SK-N-SH (cell line): ENCODE results near the gene PATE1. TPM values are rescaled to one million over a fixed set of nuclear protein-coding genes. Genes with fewer than 3 reads are reported as not detected.

Experiments used
- CTCF ChIA-PET: fragments of 300-600, 350-600 bp; formaldehyde crosslinking; extraction: SDS; loops from one replicate; lab custom pipeline; 2021; lab: Yijun Ruan, JAX
- POLR2A ChIA-PET: fragments of 350-600 bp; sonication (Branson Sonifier 250); formaldehyde crosslinking; extraction: SDS; loops from one replicate; lab custom pipeline; 2020; ENCODE audit warnings: antibody characterized with exemption, inconsistent platforms; lab: Yijun Ruan, JAX
- DNase-seq: peaks from one replicate; pipeline ENCODE4 v3.0.0; 2012
- H2AFZ ChIP-seq: fragments of 200-600 bp; sonication (generic); 2 replicates; pipeline ENCODE4 v1.8.1; 2016; ENCODE audit warnings: antibody characterized with exemption, mild to moderate bottlenecking, low read depth
- H3F3A ChIP-seq: fragments of 200-600 bp; sonication (generic); replicated peaks from 2 replicates; pipeline ENCODE3; 2016; ENCODE audit warnings: antibody characterized with exemption, mild to moderate bottlenecking; ENCODE audit not compliant: insufficient read depth
- H3K27ac ChIP-seq, 2 experiments: fragments of 200-500 bp in 1 of 2; fragments of 200-600 bp in 1 of 2; sonication (Bioruptor generic) in 1 of 2; sonication (generic), shearing (Covaris generic) in 1 of 2; 2 replicates each; pipeline versions ENCODE4 v1.5.1 to v1.6.1; 2014 to 2016; ENCODE audit warnings: low read depth in 2 of 2, inconsistent platforms in 1 of 2, low read length in 1 of 2, mild to moderate bottlenecking in 1 of 2, mixed read lengths in 1 of 2
- H3K27me3 ChIP-seq: fragments of 200-600 bp; sonication (generic), shearing (Covaris generic); 2 replicates; pipeline ENCODE4 v1.6.1; 2016; ENCODE audit warnings: mixed run types; ENCODE audit not compliant: insufficient read depth
- H3K36me3 ChIP-seq, 2 experiments: fragments of 200-500 bp in 1 of 2; fragments of 200-600 bp in 1 of 2; sonication (Bioruptor generic) in 1 of 2; sonication (generic) in 1 of 2; replicated peaks in 1 of 2; 2 replicates each; pipeline versions ENCODE3 to v1.5.1; 2014 to 2016; ENCODE audit warnings: low read length in 1 of 2, mild to moderate bottlenecking in 1 of 2; ENCODE audit not compliant: insufficient read depth in 2 of 2, control insufficient read depth in 1 of 2
- H3K4me1 ChIP-seq, 2 experiments: fragments of 200-500 bp in 1 of 2; fragments of 200-600 bp in 1 of 2; sonication (Bioruptor generic) in 1 of 2; sonication (generic), shearing (Covaris generic) in 1 of 2; 2 replicates each; pipeline versions ENCODE4 v1.5.1 to v1.6.1; 2014 to 2016; ENCODE audit warnings: low read depth in 1 of 2, low read length in 1 of 2, mixed run types in 1 of 2; ENCODE audit not compliant: insufficient read depth in 2 of 2, control insufficient read depth in 1 of 2
- H3K4me2 ChIP-seq: fragments of 200-600 bp; sonication (generic), shearing (Covaris generic); 2 replicates; pipeline ENCODE4 v1.6.1; 2017; ENCODE audit warnings: mixed run types
- H3K4me3 ChIP-seq, 2 experiments: fragments of 200-500 bp in 1 of 2; fragments of 200-600 bp in 1 of 2; sonication (Bioruptor generic) in 1 of 2; sonication (generic), shearing (Covaris generic) in 1 of 2; 2 replicates each; pipeline versions ENCODE4 v1.5.1 to v1.8.1; 2014 to 2016; ENCODE audit warnings: low read depth in 2 of 2, inconsistent platforms in 1 of 2, low read length in 1 of 2, mild to moderate bottlenecking in 1 of 2, mixed read lengths in 1 of 2, moderate library complexity in 1 of 2
- H3K79me2 ChIP-seq: fragments of 200-600 bp; sonication (generic); 2 replicates; pipeline ENCODE4 v1.8.1; 2017; ENCODE audit warnings: mild to moderate bottlenecking; ENCODE audit not compliant: insufficient read depth
- H3K9ac ChIP-seq: fragments of 200-600 bp; sonication (generic); 2 replicates; pipeline ENCODE4 v1.6.1; 2017; ENCODE audit warnings: mixed run types
- H3K9me2 ChIP-seq: fragments of 200-600 bp; sonication (generic); 2 replicates; pipeline ENCODE4 v1.6.1; 2017; ENCODE audit warnings: mixed run types
- H3K9me3 ChIP-seq: fragments of 200-600 bp; sonication (generic); 2 replicates; pipeline ENCODE4 v1.6.1; 2017; ENCODE audit warnings: mixed run types, mild to moderate bottlenecking, moderate library complexity
- H4K20me1 ChIP-seq: fragments of 200-600 bp; sonication (generic); 2 replicates; pipeline ENCODE4 v1.6.1; 2017; ENCODE audit warnings: mild to moderate bottlenecking, mixed run types; ENCODE audit not compliant: insufficient read depth
- CHD2 ChIP-seq: fragments of 150-350 bp; IDR thresholded peaks from 2 replicates; pipeline ENCODE4 v1.6.1; 2018; ENCODE audit warnings: low read length; ENCODE audit not compliant: partially characterized antibody
- ELF1 ChIP-seq: IDR thresholded peaks from 2 replicates; pipeline ENCODE4 v1.4.0; 2012
- GABPA ChIP-seq: IDR thresholded peaks from 2 replicates; pipeline ENCODE4 v1.4.0; 2012; ENCODE audit warnings: low read depth, mild to moderate bottlenecking
- IRF3 ChIP-seq: fragments of 150-350 bp; IDR thresholded peaks from 2 replicates; pipeline ENCODE4 v1.6.1; 2016; ENCODE audit warnings: mild to moderate bottlenecking, low read depth, low read length
- MXI1 ChIP-seq: IDR thresholded peaks from 2 replicates; pipeline ENCODE4 v1.6.1; 2012; ENCODE audit warnings: mild to moderate bottlenecking, low read depth, low read length, improper control_type of control experiment
- NFIC ChIP-seq: IDR thresholded peaks from 2 replicates; pipeline ENCODE4 v1.4.0; 2012; ENCODE audit warnings: borderline replicate concordance
- NRF1 ChIP-seq: IDR thresholded peaks from 2 replicates; pipeline ENCODE4 v1.6.1; 2012; ENCODE audit warnings: low read depth, mild to moderate bottlenecking, low read length
- PBX3 ChIP-seq: IDR thresholded peaks from 2 replicates; pipeline ENCODE4; 2012
- RAD21 ChIP-seq: IDR thresholded peaks from 2 replicates; pipeline ENCODE4 v1.6.1; 2012; ENCODE audit warnings: mild to moderate bottlenecking, low read length
- REST ChIP-seq: IDR thresholded peaks from 2 replicates; pipeline ENCODE4 v1.6.1; 2012; ENCODE audit warnings: mild to moderate bottlenecking, low read depth, low read length, moderate library complexity
- RFX5 ChIP-seq: IDR thresholded peaks from 2 replicates; pipeline ENCODE4 v1.6.1; 2012; ENCODE audit warnings: mild to moderate bottlenecking, improper control_type of control experiment, low read length
- TAF1 ChIP-seq: IDR thresholded peaks from 2 replicates; pipeline ENCODE4 v1.6.1; 2012; ENCODE audit warnings: low read depth, mild to moderate bottlenecking, low read length, moderate library complexity, borderline replicate concordance
- TCF12 ChIP-seq: IDR thresholded peaks from 2 replicates; pipeline ENCODE4 v1.4.0; 2012
- USF1 ChIP-seq: IDR thresholded peaks from 2 replicates; pipeline ENCODE4 v1.4.0; 2012; ENCODE audit warnings: low read depth, borderline replicate concordance
- USF2 ChIP-seq: fragments of 150-350 bp; IDR thresholded peaks from 2 replicates; pipeline ENCODE4 v1.6.1; 2017; ENCODE audit warnings: antibody characterized with exemption, low read length, low read depth, borderline replicate concordance
- YY1 ChIP-seq: IDR thresholded peaks from 2 replicates; pipeline ENCODE4 v1.4.0; 2012; ENCODE audit warnings: low read depth, mild to moderate bottlenecking
- WGBS: methylation state at CpG from one replicate; pipeline ENCODE4 v1.1.6; 2017; ENCODE audit warnings: low lambda C conversion rate; 5-methylcytosine and 5-hydroxymethylcytosine counted together
- polyA plus RNA-seq, 3 experiments: library from polyadenylated mRNA; depleted of rRNA; stranded (reverse); fragments of >200 nt; gene quantifications; 2 replicates each; pipeline ENCODE4 v1.2.3, GENCODE V29; 2012

Gene PATE1
- polyA plus RNA-seq, 1 of the 3 experiments (the other 2 are of a cell fraction), result not detected

GRCh38 chr11:125768336-125769046 lies 22.4 kb downstream of the PATE1 start:
- no peaks in the 10 kb centered on the region for H3K36me3 ChIP-seq
- ChIA-PET POLR2A (no interaction called here), CTCF (no interaction called here)
- H3K27me3 ChIP-seq, result no peaks in the 10 kb centered on the region
- H3K4me2 ChIP-seq, result no peak overlapping the region
- H3K27ac ChIP-seq, result no peak overlapping the region
- no peaks in the 10 kb centered on the region for H3K9me3 ChIP-seq
- H3K9me2 ChIP-seq, result no peaks in the 10 kb centered on the region
- no peak overlapping the region for H3K9ac ChIP-seq
- H3F3A ChIP-seq, result peaks cover 15% of the 10 kb centered on the region
- H3K79me2 ChIP-seq, result no peaks in the 10 kb centered on the region
- TF ChIP-seq NRF1 (no peak), MXI1 (no peak), USF1 (no peak), USF2 (no peak), RFX5 (no peak), ELF1 (no peak), YY1 (no peak), TCF12 (no peak), NFIC (no peak), PBX3 (no peak), CHD2 (no peak), IRF3 (no peak), REST (no peak), TAF1 (no peak), RAD21 (no peak), GABPA (no peak)
- no peaks in the 10 kb centered on the region for H4K20me1 ChIP-seq
- H2AFZ ChIP-seq, result no peak overlapping the region
- no peak for DNase-seq
- H3K4me3 ChIP-seq, result no peak overlapping the region
- H3K4me1 ChIP-seq, result peaks cover 0 to 11% of the 10 kb centered on the region in 2 experiments; a peak in 1 of 4 replicates
- 45% methylated on average over 10 of the region's 10 CpGs for WGBS
